ENCODE results near the gene CARNS1.

The CARNS1 gene

GRCh38 chr11:67406969-67407687 is 8.3 kb upstream of the CARNS1 start:
- Histone ChIP-seq H3K27me3 (peaks cover 0 to 11% (median 0%) of the 10 kb centered on the region in 11 experiments; a peak in 1 of 22 replicates), H3K4me3 (peak overlapping the region in 3 of 10 experiments; percentile 11 to 41 (median 21); a peak in 4 of 20 replicates)

GRCh38 chr11:67407688-67408163 is 7.8 kb upstream of the CARNS1 start:
- peaks cover 0 to 52% (median 5%) of the 10 kb centered on the region in 11 experiments; a peak in 10 of 22 replicates for H4K20me1 ChIP-seq
- H3K36me3 ChIP-seq, result peaks cover 0 to 10% (median 0%) of the 10 kb centered on the region in 11 experiments; a peak in 2 of 22 replicates
- H3K4me2 ChIP-seq, result peak overlapping the region; percentile 77 to 100 (median 98)
- H3K27me3 ChIP-seq, result peaks cover 0 to 11% (median 0%) of the 10 kb centered on the region in 11 experiments; a peak in 1 of 22 replicates
- H3K27ac ChIP-seq, result peak overlapping the region in 7 of 11 experiments; percentile 66 to 87 (median 81); a peak in 12 of 22 replicates
- peak overlapping the region in 3 of 10 experiments; percentile 11 to 48 (median 21); a peak in 4 of 20 replicates for H3K4me3 ChIP-seq
- peak overlapping the region in 9 of 11 experiments; percentile 8 to 80 (median 70); a peak in 14 of 22 replicates for H3K9ac ChIP-seq
- no peak for TF ChIP-seq Cebpa-rat (IDR thresholded peaks at IDR 0.05)
- H3K4me1 ChIP-seq, result peaks cover 80 to 100% (median 100%) of the 10 kb centered on the region in 10 experiments
- H3K9me3 ChIP-seq (replicated peaks in 1 of 11), result no peaks in the 10 kb centered on the region

More at GRCh38 chr11:67406969-67407687, 8.3 kb upstream of the CARNS1 start:
- H3K4me1 ChIP-seq, result peaks cover 83 to 100% (median 100%) of the 10 kb centered on the region in 10 experiments
- TF ChIP-seq Cebpa-rat (IDR thresholded peaks at IDR 0.05), result no peak
- H3K9ac ChIP-seq, result peak overlapping the region in 9 of 11 experiments; percentile 8 to 80 (median 54); a peak in 12 of 22 replicates
- H3K4me2 ChIP-seq, result peak overlapping the region; percentile 77 to 100 (median 98)
- H3K36me3 ChIP-seq, result peaks cover 0 to 10% (median 0%) of the 10 kb centered on the region in 11 experiments; a peak in 2 of 22 replicates
- peak overlapping the region in 5 of 11 experiments; percentile 66 to 94 (median 87); a peak in 7 of 22 replicates for H3K27ac ChIP-seq
- no peaks in the 10 kb centered on the region for H3K9me3 ChIP-seq (replicated peaks in 1 of 11)
- peaks cover 0 to 46% (median 5%) of the 10 kb centered on the region in 11 experiments; a peak in 10 of 22 replicates for H4K20me1 ChIP-seq

GRCh38 chr11:67408437-67409200 is 6.9 kb upstream of the CARNS1 start:
- Histone ChIP-seq H3K27me3 (peaks cover 0 to 11% (median 4%) of the 10 kb centered on the region in 11 experiments; a peak in 12 of 22 replicates), H3K36me3 (peaks cover 0 to 10% (median 0%) of the 10 kb centered on the region in 11 experiments; a peak in 2 of 22 replicates), H3K4me3 (peak overlapping the region in 8 of 10 experiments; percentile 26 to 57 (median 50); a peak in 14 of 20 replicates), H3K27ac (peak overlapping the region in 10 of 11 experiments; percentile 58 to 87 (median 77); a peak in 20 of 22 replicates), H3K4me2 (peak overlapping the region; percentile 77 to 100 (median 98)), H3K4me1 (peaks cover 76 to 100% (median 100%) of the 10 kb centered on the region in 10 experiments), H4K20me1 (peaks cover 0 to 57% (median 5%) of the 10 kb centered on the region in 11 experiments; a peak in 10 of 22 replicates), H3K9me3 (replicated peaks in 1 of 11) (no peaks in the 10 kb centered on the region), H3K9ac (peak overlapping the region; percentile 48 to 77 (median 67); a peak in 21 of 22 replicates)
- TF ChIP-seq Cebpa-rat (IDR thresholded peaks at IDR 0.05), result no peak

GRCh38 chr11:67409261-67409666 is 6.2 kb upstream of the CARNS1 start:
- Histone ChIP-seq H3K9ac (peak overlapping the region; percentile 48 to 77 (median 67); a peak in 21 of 22 replicates), H3K9me3 (replicated peaks in 1 of 11) (no peaks in the 10 kb centered on the region), H3K4me1 (peaks cover 70 to 100% (median 96%) of the 10 kb centered on the region in 10 experiments), H3K36me3 (peaks cover 0 to 10% (median 0%) of the 10 kb centered on the region in 11 experiments; a peak in 2 of 22 replicates), H4K20me1 (peaks cover 0 to 57% (median 5%) of the 10 kb centered on the region in 11 experiments; a peak in 10 of 22 replicates), H3K4me3 (peak overlapping the region in 9 of 10 experiments; percentile 13 to 57 (median 48); a peak in 15 of 20 replicates), H3K27ac (peak overlapping the region; percentile 48 to 87 (median 74); a peak in 21 of 22 replicates), H3K4me2 (peak overlapping the region; percentile 77 to 100 (median 98)), H3K27me3 (peaks cover 5 to 16% (median 10%) of the 10 kb centered on the region in 11 experiments)
- TF ChIP-seq Cebpa-rat (IDR thresholded peaks at IDR 0.05), result no peak

DNA sequence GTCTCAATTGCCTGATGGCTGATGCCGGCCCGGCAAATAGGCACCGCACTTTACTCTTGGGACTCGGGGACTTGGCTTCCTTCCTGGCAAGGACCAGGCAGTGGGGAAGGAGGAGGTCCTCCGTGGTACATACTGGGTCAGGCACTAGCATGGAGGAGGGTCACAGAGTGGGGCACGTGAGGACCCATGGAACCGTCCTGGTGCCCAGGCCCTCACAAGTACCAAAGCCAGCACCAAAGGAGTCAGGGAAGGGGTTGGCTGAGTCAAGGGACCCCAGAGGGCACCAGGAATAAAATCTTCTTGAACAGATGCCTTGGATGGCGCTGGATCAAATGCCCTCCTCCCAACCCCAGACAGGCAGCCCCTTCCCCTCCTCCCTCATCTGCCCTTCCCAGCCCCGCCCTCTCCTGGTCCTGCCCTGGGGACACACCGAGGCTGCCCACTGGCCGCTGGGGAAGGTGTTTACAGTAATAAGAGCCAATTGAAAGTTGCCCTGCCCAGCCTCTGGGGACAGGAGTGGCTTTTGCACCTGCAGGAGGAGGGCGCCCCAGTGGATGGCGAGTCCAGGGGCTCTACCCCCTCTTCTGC is 5.6 kb upstream of the CARNS1 start:
- Histone ChIP-seq H4K20me1 (peaks cover 0 to 61% (median 5%) of the 10 kb centered on the region in 11 experiments; a peak in 10 of 22 replicates), H3K4me2 (peak overlapping the region; percentile 77 to 100 (median 98)), H3K4me1 (peaks cover 66 to 100% (median 94%) of the 10 kb centered on the region in 10 experiments), H3K36me3 (peaks cover 0 to 10% (median 0%) of the 10 kb centered on the region in 11 experiments; a peak in 2 of 22 replicates), H3K9ac (peak overlapping the region; percentile 48 to 77 (median 67); a peak in 21 of 22 replicates), H3K9me3 (replicated peaks in 1 of 11) (no peaks in the 10 kb centered on the region), H3K27me3 (peaks cover 11 to 22% (median 16%) of the 10 kb centered on the region in 11 experiments), H3K27ac (peak overlapping the region; percentile 48 to 87 (median 74); a peak in 21 of 22 replicates), H3K4me3 (peak overlapping the region in 8 of 10 experiments; percentile 26 to 57 (median 50); a peak in 15 of 20 replicates)
- no peak for TF ChIP-seq Cebpa-rat (IDR thresholded peaks at IDR 0.05)

- Histone ChIP-seq H3K9me3 (replicated peaks in 1 of 11) (no peaks in the 10 kb centered on the region), H3K4me2 (peak overlapping the region; percentile 77 to 100 (median 98); a peak in 21 of 22 replicates), H3K4me1 (peaks cover 66 to 100% (median 94%) of the 10 kb centered on the region in 10 experiments), H3K27me3 (peaks cover 16 to 27% (median 22%) of the 10 kb centered on the region in 11 experiments), H3K36me3 (peaks cover 0 to 9% (median 0%) of the 10 kb centered on the region in 11 experiments; a peak in 2 of 22 replicates), H3K4me3 (peak overlapping the region in 5 of 10 experiments; percentile 26 to 57 (median 52); a peak in 3 of 20 replicates), H4K20me1 (peaks cover 0 to 64% (median 5%) of the 10 kb centered on the region in 11 experiments; a peak in 10 of 22 replicates), H3K27ac (peak overlapping the region in 9 of 11 experiments; percentile 61 to 87 (median 80); a peak in 14 of 22 replicates), H3K9ac (peak overlapping the region in 8 of 11 experiments; percentile 48 to 77 (median 70); a peak in 13 of 22 replicates)
- TF ChIP-seq Cebpa-rat (IDR thresholded peaks at IDR 0.05), result no peak
Observed at GRCh38 chr11:67410369-67410831, 5.1 kb upstream of the CARNS1 start.

All from BLaER1 treated with 17β-estradiol and CSF1 and Interleukin-3, amounts not matched to agents 10 nM and 100 nM (cell line).